ENCODE results near the gene CMC1.

DNA sequence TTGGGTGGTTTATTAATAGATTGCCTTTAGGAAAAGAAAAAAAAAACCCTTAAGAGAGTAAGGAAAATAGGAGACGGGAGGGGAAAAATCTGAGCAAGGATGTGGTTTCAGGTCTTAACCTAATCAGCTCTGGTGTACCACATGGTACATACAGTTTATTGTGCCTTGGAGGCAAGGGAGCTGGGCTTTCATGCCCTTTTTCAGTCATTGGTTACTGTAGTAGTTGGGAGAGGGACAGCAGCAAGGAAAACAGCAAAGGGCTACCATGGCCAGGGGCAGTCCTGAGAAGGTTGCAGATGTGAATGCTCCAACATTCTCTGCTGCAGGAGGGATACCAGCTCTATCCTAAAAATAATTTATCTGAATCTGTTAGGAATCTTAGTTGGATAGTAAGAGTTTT lies 5.9 kb downstream of the CMC1 start:
- TF ChIP-seq, protein P1, sequence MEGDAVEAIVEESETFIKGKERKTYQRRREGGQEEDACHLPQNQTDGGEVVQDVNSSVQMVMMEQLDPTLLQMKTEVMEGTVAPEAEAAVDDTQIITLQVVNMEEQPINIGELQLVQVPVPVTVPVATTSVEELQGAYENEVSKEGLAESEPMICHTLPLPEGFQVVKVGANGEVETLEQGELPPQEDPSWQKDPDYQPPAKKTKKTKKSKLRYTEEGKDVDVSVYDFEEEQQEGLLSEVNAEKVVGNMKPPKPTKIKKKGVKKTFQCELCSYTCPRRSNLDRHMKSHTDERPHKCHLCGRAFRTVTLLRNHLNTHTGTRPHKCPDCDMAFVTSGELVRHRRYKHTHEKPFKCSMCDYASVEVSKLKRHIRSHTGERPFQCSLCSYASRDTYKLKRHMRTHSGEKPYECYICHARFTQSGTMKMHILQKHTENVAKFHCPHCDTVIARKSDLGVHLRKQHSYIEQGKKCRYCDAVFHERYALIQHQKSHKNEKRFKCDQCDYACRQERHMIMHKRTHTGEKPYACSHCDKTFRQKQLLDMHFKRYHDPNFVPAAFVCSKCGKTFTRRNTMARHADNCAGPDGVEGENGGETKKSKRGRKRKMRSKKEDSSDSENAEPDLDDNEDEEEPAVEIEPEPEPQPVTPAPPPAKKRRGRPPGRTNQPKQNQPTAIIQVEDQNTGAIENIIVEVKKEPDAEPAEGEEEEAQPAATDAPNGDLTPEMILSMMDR (IDR thresholded peaks at IDR 0.05) = no peak
- TF ChIP-seq POLR2A (IDR thresholded peaks at IDR 0.05) = no peak

All from vagina (tissue), 2 donors.